ENCODE data around the gene S100A6.
"Not testable (repeated sequence)": the region's sequence is repeated elsewhere in the genome, so short reads cannot be mapped to it uniquely, and the experiment has no call there.

S100A6 gene

DNA sequence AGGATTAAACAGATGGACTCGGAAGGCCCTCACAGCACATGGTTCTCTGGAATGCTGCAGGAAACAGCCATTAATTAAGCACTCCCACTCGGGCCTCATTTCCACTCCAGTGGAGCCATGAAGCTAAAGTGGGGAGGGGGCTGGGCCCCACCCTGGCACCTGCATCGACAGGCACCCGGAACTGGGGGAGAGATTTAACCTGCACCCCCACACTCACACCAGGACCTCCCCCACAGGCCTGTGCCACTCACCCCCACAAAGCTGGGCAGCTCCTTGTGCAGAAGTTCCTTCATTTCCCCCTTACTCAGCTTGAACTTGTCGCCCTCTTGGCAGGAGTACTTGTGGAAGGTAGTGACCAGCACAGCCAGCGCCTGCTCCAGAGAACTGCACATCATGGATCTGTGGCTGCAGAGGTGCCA, 27.7 kb upstream of the S100A6 start:
- DNase-seq = peak; percentile 34

DNA sequence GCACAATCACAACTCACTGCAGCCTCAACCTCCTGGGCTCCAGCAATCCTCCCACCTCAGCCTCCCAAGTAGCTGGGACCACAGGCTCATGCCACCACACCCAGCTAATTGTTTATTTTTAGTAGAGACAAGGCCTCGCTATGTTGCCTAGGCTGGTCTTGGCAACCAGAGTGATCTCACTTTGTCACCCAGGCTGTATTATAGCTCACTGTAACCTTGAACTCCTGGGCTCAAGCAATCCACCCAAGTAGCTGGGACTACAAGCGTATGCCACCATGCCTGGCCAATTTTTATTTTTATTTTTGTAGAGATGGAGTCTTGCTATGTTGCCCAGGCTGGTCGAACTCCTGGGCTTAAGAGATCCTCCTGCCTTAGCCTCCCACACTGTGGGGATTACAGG, 26.2 kb upstream of the S100A6 start:
- not testable (repeated sequence) for DNase-seq

GRCh38 chr1:153561466-153561985, 25.7 kb upstream of the S100A6 start:
- no peak for DNase-seq

GRCh38 chr1:153560771-153561465, 25.1 kb upstream of the S100A6 start:
- DNase-seq = no peak

- DNase-seq = no peak
Measured at GRCh38 chr1:153560241-153560640, 24.4 kb upstream of the S100A6 start.

GRCh38 chr1:153557877-153558276, 22.1 kb upstream of the S100A6 start:
- DNase-seq = no peak

DNA sequence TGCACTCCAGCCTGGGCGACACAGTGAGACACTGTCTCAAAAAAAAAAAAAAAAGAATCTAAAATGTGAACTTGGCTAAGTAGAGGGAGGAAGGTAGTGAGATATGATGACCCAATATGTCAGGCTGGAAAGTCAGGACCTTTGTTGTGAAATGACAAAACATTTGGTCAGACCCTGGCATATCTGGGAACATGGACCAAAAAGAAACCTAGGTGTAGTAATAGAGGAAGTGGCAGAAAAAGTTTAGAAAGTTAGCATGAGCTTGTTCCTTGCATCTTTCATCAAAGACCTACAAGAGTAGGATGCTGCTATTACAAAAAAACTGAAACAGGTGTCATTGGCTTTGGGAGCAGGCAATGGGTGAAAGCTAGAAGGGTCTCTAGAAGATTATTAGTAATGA, 20.6 kb upstream of the S100A6 start:
- DNase-seq = no peak

DNA sequence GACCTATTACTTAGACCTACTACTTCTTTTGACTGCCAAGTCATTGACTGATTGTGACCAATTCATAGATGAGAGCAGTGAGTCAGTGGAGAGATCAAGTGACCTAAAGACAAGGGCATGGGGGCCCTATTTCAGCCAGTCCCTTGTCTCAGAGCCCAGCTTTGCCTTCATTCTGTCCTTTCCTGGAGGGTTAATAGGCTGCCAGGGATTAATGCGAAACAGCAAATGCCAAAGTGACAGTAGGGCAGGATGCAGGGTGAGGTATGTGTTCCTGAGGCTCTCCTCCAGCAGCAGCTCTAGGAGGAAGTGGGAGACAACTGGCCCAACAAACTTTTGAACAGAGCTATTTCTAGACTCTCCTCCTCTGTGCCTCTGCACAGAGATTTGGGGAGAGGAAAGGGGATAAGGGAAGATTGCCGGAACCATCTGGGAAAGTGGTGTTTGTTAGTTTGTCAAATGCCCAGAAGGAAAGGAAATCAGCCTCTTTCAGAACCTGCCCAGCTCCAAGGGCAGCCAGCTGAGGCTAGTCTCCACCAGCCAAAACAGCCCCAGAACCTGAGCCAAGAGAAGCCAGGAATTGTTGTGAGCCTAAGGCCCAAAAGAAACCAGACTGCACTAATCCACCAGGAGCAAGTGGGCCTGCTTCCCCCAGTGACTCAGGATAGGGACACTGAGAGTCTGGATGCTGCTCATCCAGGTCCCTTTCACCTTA, 18.2 kb upstream of the S100A6 start:
- DNase-seq = no peak

- DNase-seq = no peak
Measured at GRCh38 chr1:153553096-153553495, 17.3 kb upstream of the S100A6 start.

- no peak for DNase-seq
Measured at GRCh38 chr1:153552335-153552734, 16.5 kb upstream of the S100A6 start.

DNA sequence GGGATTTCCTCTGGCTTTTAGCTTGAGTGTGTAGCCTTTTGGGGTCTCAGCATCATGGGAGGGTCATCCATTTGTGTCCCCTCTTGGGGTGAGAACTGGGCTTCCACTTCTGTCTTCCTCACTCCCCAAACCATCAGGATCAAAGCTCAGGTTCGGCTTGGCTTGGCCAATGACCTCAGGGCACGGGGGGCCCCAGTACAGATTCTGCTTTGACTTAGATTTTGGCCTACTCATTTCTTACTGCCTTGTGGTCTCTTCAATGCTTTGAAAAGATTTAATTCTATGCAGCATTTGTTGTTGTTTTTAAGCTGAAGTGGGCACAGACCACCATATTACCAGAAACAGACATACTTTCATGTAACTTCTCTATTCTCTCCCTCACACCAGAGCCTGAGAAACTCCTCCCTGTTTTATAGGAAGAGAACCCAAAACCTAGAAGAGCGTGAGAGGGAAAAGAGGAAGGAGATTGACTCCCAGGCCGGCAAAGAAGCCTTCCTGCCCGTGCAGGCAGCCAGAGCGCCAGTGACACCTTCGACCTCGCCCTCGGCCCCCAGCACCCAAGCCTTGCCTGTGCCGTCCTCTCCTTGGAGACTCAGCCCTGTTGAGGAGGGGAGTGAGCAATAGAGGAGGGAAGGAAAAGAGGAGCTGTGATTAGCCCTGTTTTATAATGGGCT, 15.2 kb upstream of the S100A6 start:
- no peak for DNase-seq

DNA sequence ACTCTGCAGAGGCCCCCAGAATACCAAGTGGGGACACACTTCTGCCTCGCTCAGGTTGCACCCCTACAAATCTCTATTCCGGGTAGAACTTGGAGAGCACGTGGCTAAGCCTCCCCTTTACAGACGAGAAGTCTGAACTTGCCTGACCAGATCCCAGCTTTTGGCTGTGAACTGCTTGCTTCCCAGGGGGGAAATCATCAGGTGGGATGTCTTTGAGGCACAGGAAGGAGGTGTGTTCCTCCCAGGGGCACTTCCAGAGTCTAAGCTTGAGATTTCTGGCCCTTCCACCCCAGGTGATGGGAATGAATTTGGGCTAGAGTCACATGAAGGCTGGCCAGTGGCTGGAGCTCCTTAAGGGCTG, 14.6 kb upstream of the S100A6 start:
- DNase-seq = no peak

DNA sequence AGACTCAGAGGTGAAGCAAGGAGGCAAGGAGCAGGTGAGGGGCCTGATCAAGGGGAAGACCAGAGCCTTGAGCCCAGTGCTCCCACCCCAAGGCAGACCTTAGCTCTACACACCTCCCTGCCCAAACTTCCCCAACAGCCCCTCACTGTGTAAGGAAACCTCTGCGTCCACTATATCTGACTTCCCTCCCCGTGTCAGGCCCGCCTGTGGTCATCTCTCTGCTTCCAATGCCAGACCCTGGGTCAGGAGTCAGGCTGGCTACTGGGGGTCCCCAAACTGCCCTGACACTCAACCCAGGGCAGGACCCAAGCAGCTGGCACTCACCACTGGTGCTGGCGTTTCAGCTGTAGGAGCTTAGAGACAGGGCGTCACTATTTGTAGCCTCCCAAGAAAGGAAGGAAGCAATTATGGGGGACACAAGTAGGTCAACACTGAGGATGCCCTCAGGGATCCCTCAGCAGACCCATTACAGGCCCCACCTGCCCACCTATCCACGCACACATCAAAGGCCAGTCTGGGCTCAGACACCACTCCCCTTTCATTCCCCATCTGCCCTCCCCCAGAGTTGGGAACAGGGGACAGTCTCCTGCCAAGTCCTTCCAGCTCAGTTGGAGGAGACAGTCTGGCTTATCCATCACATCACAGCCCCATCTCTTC, 14.1 kb upstream of the S100A6 start:
- DNase-seq = no peak

DNA sequence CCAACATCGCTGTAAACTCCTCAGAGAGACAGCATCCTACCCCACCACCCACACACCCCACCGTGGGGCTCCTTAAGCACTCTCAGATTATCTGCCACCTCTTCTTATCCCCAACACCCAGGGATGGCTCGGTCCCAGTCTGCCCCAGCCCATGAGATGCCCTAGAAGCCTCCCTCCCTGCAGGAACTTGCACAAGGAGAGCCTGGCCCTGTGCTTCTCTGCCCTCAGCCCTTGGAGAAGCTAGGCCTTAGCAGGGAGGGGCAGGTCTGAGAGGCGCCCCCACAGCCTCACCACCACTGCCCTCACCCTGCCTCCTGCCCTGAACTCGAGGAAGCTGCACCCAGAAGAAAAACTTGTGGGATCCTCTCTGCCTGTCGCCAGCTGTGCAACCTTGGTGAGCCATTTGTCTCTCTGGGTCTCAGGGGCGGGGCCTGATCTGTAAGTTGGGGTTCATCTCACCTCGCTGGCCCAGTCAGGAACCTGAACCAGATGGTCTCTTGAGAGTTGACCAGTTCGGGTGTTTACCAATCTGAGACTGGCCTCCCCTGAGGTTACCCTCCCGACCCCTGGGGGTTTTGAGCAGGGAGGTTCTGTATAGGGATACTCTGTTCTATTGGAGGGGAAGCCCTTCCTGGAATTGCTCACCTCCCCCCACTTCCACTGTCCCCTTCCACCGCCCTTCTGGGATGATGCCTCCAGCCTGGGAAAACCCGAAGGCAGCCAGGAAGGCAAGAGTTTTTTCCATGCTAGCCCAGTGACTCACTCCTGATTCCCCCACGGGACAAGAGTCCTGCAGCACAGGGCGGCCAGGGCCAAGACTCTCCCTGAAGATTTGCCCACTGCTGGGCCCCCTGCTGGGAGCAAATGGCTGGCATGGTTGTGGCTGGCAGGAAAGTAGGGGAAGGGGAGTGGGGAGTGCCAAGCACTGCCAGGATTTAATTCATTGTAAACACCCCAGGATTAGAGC, 13.2 kb upstream of the S100A6 start, which contains the start of gene S100A3:
TSS of gene S100A3 (minus strand) at position 537 of the 967 bp plus-strand sequence. CDS start 773 bp downstream, outside the sequence.
- no peak for DNase-seq

DNA sequence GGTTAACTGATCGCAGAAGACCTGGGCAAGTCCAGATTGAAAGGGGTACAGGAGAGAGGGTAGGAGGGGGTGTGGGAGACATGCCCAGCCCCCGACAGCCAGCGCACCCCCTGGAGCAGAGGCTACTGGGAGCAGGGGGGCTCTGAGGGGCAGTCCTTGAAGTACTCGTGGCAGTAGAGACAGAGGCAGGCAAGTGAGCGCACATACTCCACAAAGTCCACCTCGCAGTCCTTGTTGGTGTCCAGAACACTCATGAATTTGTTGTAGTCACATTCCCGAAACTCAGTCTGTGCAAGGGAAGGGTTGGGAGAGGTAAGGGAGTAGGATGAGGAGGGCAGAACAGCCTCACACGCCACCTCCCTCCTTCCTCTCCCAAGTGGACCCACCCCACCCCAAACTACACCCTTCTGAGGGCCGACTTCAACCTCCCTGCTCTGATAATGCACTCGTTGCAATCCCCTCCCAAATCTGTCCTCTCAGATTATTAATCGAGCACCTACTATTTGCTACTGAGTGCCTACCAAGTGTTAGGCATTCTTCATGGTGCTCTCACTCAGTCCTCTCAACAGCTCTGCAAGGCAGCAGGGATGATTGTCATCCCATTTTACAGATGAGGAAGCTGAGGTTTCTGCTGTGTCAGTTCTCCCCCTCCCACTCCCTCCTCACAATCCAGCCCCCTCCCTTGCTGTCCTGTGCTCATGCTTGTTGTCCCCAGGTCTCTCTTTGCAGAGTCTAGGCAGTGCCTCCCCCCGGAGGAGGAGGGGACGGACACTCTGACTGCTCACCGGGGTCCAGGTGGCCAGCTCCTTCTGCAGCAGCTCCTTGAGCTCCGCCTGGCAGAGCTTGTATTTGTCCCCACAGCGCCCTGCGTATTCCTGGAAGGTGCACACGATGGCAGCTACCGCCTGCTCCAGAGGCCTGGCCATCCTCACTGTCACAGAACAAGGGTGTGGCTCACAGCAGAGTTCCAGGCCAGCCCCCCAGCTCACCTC, 12.1 kb upstream of the S100A6 start:
- no peak for DNase-seq

DNA sequence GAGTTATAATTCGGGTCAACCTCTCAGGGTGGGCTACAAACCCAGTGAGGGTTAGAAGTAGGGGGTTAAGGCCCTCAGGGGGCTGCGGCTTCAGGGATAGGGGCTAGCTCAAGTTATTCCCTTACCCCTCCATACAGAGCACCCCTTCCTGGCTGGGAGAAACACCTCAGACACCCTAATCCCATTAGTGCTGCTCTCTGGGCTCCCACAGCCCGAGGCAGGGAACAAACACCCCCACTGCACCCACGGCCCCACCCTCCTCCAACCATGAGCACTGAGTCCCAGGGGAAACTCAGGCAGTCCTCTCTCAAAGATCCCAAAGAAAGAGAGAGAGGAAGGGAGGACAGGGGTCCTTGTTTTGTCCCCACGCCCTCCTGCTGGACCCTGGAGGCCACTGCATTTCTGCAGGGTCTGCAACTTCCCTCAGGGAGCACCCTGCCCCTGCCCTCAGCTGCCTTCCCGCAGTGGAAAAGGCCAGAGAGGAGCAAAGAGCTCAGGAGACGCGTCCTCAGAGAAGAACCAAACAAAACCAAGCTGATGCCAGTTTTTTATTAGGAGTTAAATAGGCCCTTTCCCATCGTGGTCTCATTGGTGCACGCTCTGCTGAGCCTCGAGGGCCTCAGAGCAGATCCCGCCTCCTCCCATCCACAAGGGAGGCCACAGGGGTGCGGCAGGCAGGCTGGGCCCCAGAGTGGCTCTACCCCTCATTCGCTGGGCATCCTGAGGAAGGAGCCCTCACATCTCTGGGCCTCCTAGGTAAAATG, 11.2 kb upstream of the S100A6 start:
- no peak for DNase-seq

DNA sequence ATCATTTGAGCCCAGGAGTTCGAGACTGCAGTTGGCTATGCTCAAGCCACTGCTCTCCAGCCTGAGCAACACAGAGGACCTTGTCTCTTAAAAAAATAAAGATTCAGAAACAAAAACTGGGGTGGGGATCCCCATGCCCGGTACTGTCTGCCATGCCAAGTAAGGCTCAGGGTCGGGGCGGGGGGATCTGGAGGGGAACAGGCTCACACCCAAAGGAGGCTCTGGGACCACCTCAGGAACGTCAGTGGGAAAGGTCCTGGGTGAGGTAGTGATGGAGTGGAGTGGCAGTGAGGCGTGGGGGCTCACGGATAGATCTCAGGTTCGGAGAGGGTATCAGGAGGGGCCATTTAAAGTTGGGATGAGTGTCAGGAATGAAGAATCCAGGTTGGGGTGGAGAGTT, 10.6 kb upstream of the S100A6 start:
- DNase-seq = no peak

GRCh38 chr1:153545067-153546055, 9.6 kb upstream of the S100A6 start, which contains the start of gene S100A4:
Gene S100A4, minus strand, starts transcription at chr1:153545806. Its CDS starts 1,012 bp downstream, at chr1:153544794.
- peak; percentile 93 for DNase-seq

Data from DMS 273 treated with DMSO at 0.1 percent for 48 hours (cell line).